Stomach smooth muscle (tissue), 2 donors: ENCODE results near the gene KAT2A.
A peak's percentile ranks its signal among the peaks of the same experiment; 100 is the strongest.

Experiments used
- H3K27ac ChIP-seq: one replicate; pipeline ENCODE4 v1.7.0; 2013; ENCODE audit warnings: mild to moderate bottlenecking, low read length, inconsistent platforms
- H3K27me3 ChIP-seq, 2 donors: one replicate each; pipeline ENCODE4 v1.7.0; 2013; ENCODE audit warnings: low read length in 2 of 2; ENCODE audit not compliant: insufficient read depth in 2 of 2, control insufficient read depth in 1 of 2
- H3K36me3 ChIP-seq, 2 donors: one replicate each; pipeline ENCODE4 v1.7.0; 2013; ENCODE audit warnings: low read length in 2 of 2; ENCODE audit not compliant: control insufficient read depth in 2 of 2, insufficient read depth in 2 of 2
- H3K4me1 ChIP-seq: one replicate; pipeline ENCODE4 v1.7.0; 2013; ENCODE audit warnings: low read length; ENCODE audit not compliant: control insufficient read depth, insufficient read depth
- H3K4me3 ChIP-seq, 2 donors: one replicate each; pipeline ENCODE4 v1.7.0; 2013; ENCODE audit warnings: low read length in 2 of 2
- H3K9ac ChIP-seq, 2 donors: one replicate each; pipeline ENCODE4 v1.7.0; 2013; ENCODE audit warnings: low read length in 2 of 2, mild to moderate bottlenecking in 1 of 2
- H3K9me3 ChIP-seq, 2 donors: one replicate each; pipeline ENCODE4 v1.7.0; 2013; ENCODE audit warnings: low read length in 2 of 2; ENCODE audit not compliant: control insufficient read depth in 2 of 2
- donor health status: healthy.
- donor health status: Pancreatic carcinoma.

Gene KAT2A

DNA sequence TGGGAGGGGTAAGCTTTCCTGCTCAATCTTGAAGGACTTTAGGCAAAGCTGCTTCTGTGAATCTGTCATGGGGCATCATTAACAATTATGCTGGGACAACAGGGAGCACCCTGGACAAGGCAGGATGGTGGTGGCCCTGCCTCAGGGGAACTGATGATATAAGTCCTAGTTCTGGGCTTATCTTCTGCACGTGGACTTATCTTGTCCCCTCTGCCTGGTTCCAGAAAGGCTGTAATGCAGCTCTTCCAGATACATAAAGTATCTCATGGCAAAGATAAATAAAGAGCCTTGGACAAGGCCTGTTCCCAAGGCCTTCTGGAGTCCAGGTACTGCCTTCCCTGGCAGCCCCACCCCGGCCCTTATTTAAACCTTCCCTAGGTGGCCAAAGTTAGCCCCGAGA lies 16.9 kb downstream of the KAT2A start:
- H3K36me3 ChIP-seq, result peaks cover 9 to 12% of the 10 kb centered on the region in 2 donors
- no peak overlapping the region for H3K27ac ChIP-seq
- no peaks in the 10 kb centered on the region for H3K27me3 ChIP-seq
- peaks cover 7% of the 10 kb centered on the region for H3K4me1 ChIP-seq
- H3K9me3 ChIP-seq, result no peaks in the 10 kb centered on the region
- no peak overlapping the region for H3K4me3 ChIP-seq
- no peak overlapping the region for H3K9ac ChIP-seq

DNA sequence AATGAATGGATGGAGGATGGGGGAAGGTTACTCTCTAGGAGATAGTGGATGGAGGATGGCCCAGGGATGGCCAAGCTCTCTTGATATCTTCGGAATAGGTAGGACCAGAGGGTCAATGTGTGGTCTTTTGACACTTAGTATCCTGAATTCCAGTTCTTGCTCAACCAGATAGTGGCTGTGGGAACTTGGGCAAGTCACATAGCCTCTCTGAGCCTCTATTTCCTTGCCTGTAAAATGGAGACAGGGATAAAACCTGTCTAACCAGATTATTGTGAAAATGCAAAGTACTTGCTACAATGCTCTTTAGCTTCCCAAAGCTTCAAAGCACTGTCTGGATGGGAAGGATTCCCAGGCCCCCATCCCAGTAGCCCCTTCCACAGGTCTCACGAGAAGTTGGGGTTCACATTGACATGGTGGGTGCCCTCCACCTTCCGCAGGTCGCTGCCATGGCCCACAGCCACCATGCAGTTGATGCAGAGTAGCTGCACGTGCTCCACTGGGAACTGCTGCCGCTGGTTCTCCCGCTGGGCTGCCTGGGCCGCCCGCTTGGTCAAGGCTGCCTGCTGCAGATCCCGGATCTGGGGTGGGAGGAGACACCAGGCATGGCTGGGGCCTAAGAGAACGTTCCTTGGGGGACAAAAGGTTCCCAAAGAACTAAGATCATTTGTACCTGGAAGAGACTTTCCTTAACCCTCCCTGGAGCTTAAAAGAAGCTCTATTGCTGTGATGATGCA lies 17.8 kb downstream of the KAT2A start:
- Histone ChIP-seq H3K9ac (no peak overlapping the region), H3K27me3 (no peaks in the 10 kb centered on the region), H3K4me3 (no peak overlapping the region), H3K4me1 (peaks cover 7% of the 10 kb centered on the region), H3K9me3 (no peaks in the 10 kb centered on the region), H3K27ac (no peak overlapping the region), H3K36me3 (peaks cover 2 to 12% of the 10 kb centered on the region in 2 donors)

GRCh38 chr17:42101513-42102292 lies 19.5 kb downstream of the KAT2A start:
- peaks cover 14 to 15% of the 10 kb centered on the region in 2 donors for H3K27me3 ChIP-seq
- H3K36me3 ChIP-seq, result peaks cover 2 to 12% of the 10 kb centered on the region in 2 donors
- no peak overlapping the region for H3K9ac ChIP-seq
- peaks cover 7% of the 10 kb centered on the region for H3K4me1 ChIP-seq
- H3K9me3 ChIP-seq, result no peaks in the 10 kb centered on the region
- no peak overlapping the region for H3K4me3 ChIP-seq
- H3K27ac ChIP-seq, result no peak overlapping the region

DNA sequence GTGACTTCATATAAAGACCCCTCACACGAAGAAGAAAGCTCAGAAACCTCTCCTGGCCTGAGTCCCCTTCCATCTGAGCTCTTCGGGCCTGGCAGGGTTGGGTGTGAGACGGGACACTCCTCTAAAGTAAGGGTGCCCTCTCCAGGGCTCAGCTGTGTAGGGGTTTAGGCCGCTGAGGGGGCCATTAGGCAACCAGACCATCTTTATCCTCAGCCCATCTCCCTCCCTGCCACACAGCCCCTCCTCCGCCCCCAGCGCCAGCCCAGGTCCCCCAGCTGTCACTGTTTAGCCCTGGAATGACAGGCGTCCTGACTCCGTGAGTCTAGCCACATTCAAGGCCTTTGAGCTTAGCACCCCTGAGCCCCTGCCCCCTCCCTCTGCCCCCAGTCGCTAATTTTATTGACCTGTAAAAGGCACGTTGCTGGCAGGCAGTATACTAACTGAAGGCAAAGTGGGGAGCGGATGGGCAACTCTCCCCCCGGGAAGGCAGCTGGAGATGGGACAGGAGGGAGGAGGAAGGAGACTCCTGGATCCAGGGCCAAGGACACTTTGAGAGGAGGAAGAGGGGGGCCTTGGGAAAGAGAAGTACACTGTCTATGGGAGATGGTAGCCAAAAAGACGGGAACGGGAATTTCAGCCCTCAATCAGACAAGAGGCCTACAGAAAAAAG lies 22.3 kb downstream of the KAT2A start:
- no peak overlapping the region for H3K4me3 ChIP-seq

DNA sequence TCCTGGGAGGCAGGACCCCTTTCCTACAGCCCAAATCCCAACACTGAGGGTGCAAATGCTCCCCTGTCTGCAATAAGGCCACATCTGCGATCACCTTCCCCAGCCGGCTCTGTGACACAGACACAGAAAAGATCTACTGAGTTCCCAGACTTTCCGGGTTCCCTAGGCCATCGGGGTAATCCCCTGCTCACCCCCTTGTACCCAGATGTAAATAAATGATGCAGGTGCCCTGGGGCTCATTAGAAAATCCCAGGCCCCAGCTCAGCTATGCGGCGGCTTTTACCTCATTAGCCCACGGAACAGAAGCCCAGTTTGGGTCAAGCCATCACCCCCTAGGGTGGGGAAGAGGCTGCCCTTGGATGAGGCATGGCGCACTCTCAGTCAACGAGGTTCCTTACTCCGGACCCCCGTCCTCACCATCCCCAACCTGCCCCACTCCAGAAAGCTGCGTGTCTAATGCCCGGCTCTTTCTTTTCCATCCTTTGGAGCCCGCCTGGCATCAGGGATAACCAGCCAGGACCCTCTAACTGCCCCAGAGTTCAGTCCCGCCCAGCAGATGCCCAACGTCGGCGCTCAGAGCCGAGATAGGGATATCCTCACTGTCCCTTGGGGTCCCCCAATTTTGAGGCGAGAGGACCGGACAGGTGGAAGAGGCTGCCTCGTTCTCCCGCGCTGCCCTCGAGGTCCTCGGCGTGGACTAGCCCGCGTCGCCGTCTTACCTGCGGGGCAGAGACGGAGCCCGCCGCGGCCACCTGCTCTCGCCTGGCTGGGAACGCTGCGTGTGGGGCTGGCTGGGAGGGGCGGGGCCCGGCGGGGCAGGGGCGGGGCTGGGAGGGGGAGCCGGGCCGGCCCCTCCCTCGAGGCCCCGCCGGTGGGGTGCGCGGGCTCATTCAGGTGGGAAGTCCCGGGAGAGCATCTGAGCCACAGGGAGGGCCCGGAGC lies 23.2 kb downstream of the KAT2A start, which contains the start of gene ZNF385C:
ZNF385C (minus strand) TSS at position 783 of the 941 bp plus-strand sequence. CDS start 35,417 bp downstream, outside the sequence.
- Histone ChIP-seq H3K36me3 (peaks cover 0 to under 1% of the 10 kb centered on the region in 2 donors), H3K4me3 (no peak within 1 kb of the TSS), H3K27ac (no peak within 1 kb of the TSS), H3K27me3 (peaks cover 23 to 27% of the 10 kb centered on the region in 2 donors), H3K9ac (peak within 1 kb of the TSS in 1 of 2 donors; percentile 36), H3K4me1 (peaks cover 7% of the 10 kb centered on the region), H3K9me3 (no peaks in the 10 kb centered on the region)

More for the DNA sequence above, 22.3 kb downstream of the KAT2A start:
- peaks cover 0 to 4% of the 10 kb centered on the region in 2 donors for H3K36me3 ChIP-seq
- H3K9ac ChIP-seq, result peak overlapping the region in 1 of 2 donors; percentile 36
- H3K27ac ChIP-seq, result no peak overlapping the region
- no peaks in the 10 kb centered on the region for H3K9me3 ChIP-seq
- peaks cover 23 to 27% of the 10 kb centered on the region in 2 donors for H3K27me3 ChIP-seq
- H3K4me1 ChIP-seq, result peaks cover 7% of the 10 kb centered on the region

GRCh38 chr17:42096360-42097111 lies 24.6 kb downstream of the KAT2A start:
- Histone ChIP-seq H3K4me3 (no peak overlapping the region), H3K36me3 (no peaks in the 10 kb centered on the region), H3K27me3 (peaks cover 23 to 27% of the 10 kb centered on the region in 2 donors), H3K9ac (no peak overlapping the region), H3K27ac (no peak overlapping the region), H3K9me3 (no peaks in the 10 kb centered on the region), H3K4me1 (peaks cover 4% of the 10 kb centered on the region)

- H3K27ac ChIP-seq, result no peak overlapping the region
- H3K36me3 ChIP-seq, result no peaks in the 10 kb centered on the region
- H3K4me3 ChIP-seq, result no peak overlapping the region
- H3K27me3 ChIP-seq, result peaks cover 23 to 27% of the 10 kb centered on the region in 2 donors
- peaks cover 4% of the 10 kb centered on the region for H3K4me1 ChIP-seq
- no peaks in the 10 kb centered on the region for H3K9me3 ChIP-seq
- H3K9ac ChIP-seq, result no peak overlapping the region
Observed at GRCh38 chr17:42094375-42095069, 26.6 kb downstream of the KAT2A start.

DNA sequence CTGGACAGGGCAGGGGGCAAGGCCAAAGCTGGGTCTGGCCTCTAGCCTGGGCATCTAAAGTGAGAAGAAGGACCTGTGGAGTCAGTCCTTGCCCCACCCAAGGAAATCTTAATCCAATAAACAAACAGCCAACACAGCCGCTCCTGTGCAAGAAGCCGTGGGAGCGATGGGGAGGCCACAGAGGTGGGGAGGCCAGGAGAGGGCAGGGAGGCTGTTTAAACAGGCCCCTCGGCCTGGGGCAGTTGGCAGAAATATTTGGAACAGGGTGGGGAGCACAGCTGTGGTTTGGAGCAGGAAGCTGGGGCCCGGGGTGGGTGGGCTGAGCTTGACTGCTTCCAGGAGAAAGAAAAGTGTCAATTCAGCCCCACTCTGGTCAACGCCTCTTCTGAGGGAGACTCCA lies 28.2 kb downstream of the KAT2A start:
- no peaks in the 10 kb centered on the region for H3K36me3 ChIP-seq
- H3K9ac ChIP-seq, result no peak overlapping the region
- H3K4me3 ChIP-seq, result no peak overlapping the region
- H3K27ac ChIP-seq, result no peak overlapping the region
- H3K9me3 ChIP-seq, result no peaks in the 10 kb centered on the region
- peaks cover under 1% of the 10 kb centered on the region for H3K4me1 ChIP-seq
- H3K27me3 ChIP-seq, result peaks cover 27 to 30% of the 10 kb centered on the region in 2 donors
